Spleen (tissue), 11 donors: Measurements from ENCODE around the gene APOBEC2. TPM values are rescaled to one million over a fixed set of nuclear protein-coding genes. Genes with fewer than 3 reads are reported as not detected.

ENCODE experiments used
- DNase-seq: peaks from one replicate; pipeline ENCODE4 v3.0.0-alpha.2; 2020
- H3K27ac ChIP-seq, 8 donors: fragments of 200-600 bp; sonication (generic) in 7 of 8; 1 replicate in 4 of 8; 2 replicates in 4 of 8; pipeline versions ENCODE4 v1.5.0 to v1.8.0; 2016 to 2021; ENCODE audit warnings: inconsistent platforms in 4 of 8, mild to moderate bottlenecking in 4 of 8, moderate library complexity in 1 of 8
- H3K27me3 ChIP-seq, 7 donors: fragments of 200-600 bp; sonication (generic) in 6 of 7; replicated peaks in 1 of 7; 1 replicate in 4 of 7; 2 replicates in 3 of 7; pipeline versions ENCODE4 v1.5.0 to v1.8.0; 2016 to 2021; ENCODE audit warnings: inconsistent platforms in 3 of 7, mild to moderate bottlenecking in 1 of 7
- H3K36me3 ChIP-seq, 6 donors: fragments of 200-600 bp; sonication (generic) in 5 of 6; 1 replicate in 4 of 6; 2 replicates in 2 of 6; pipeline versions ENCODE4 v1.5.0 to v1.8.0; 2016 to 2021; ENCODE audit warnings: inconsistent platforms in 2 of 6
- H3K4me1 ChIP-seq, 6 donors: fragments of 200-600 bp; sonication (generic) in 5 of 6; 1 replicate in 3 of 6; 2 replicates in 3 of 6; pipeline versions ENCODE4 v1.5.0 to v1.8.0; 2016 to 2021; ENCODE audit warnings: inconsistent platforms in 3 of 6
- H3K4me3 ChIP-seq, 8 donors: fragments of 200-600 bp; sonication (generic) in 7 of 8; 1 replicate in 4 of 8; 2 replicates in 4 of 8; pipeline versions ENCODE4 v1.5.0 to v1.8.0; 2016 to 2021; ENCODE audit warnings: inconsistent platforms in 4 of 8, mild to moderate bottlenecking in 4 of 8, moderate library complexity in 2 of 8
- H3K9me3 ChIP-seq, 8 donors: fragments of 200-600 bp; sonication (generic) in 7 of 8; 1 replicate in 4 of 8; 2 replicates in 4 of 8; pipeline versions ENCODE4 v1.5.0 to v1.8.0; 2016 to 2021; ENCODE audit warnings: inconsistent platforms in 4 of 8
- CTCF ChIP-seq, 11 experiments: fragments of 200-600 bp in 7 of 11; fragments of 450-650 bp in 4 of 11; sonication (generic) in 4 of 11; IDR thresholded peaks in 8 of 11; conservative IDR thresholded peaks in 3 of 11; 1 replicate in 7 of 11; 2 replicates in 4 of 11; pipeline versions ENCODE4 v1.4.0 to v1.8.0; 2016 to 2021; ENCODE audit warnings: antibody characterized with exemption in 11 of 11, inconsistent platforms in 4 of 11, mild to moderate bottlenecking in 1 of 11
- POLR2A ChIP-seq, 3 donors: fragments of 450-650 bp; IDR thresholded peaks; one replicate each; pipeline ENCODE4 v1.5.1; 2017; ENCODE audit warnings: antibody characterized with exemption in 3 of 3, mild to moderate bottlenecking in 1 of 3
- POLR2AphosphoS5 ChIP-seq, 3 donors: sonication (generic); formaldehyde crosslinking; IDR thresholded peaks; one replicate each; pipeline ENCODE4 v1.5.1; 2017; ENCODE audit warnings: antibody characterized with exemption in 3 of 3
- WGBS, 5 donors: extraction: QIAGEN DNeasy Blood & Tissue Kit in 3 of 5; methylation state at CpG; one replicate each; pipeline versions ENCODE4 v1.1.5 to v1.1.7; 2013 to 2018; 5-methylcytosine and 5-hydroxymethylcytosine counted together
- intact Hi-C: fragments of 100-400 bp; cut with DNase I; formaldehyde crosslinking; loops from one replicate; pipeline ENCODE4 v1.15.0; 2023; ENCODE audit warnings: low total_unique reads
- polyA plus RNA-seq, 3 donors: library from polyadenylated mRNA; stranded (reverse); fragments of 200-250 nt; gene quantifications; one replicate each; pipeline ENCODE4 v1.2.1, GENCODE V29; 2013
- total RNA-seq, 7 donors: library from RNA; depleted of rRNA in 3 of 7; stranded (reverse); fragments of >200 nt in 3 of 7; fragmentation: NEBNext Ultra II Directional in 4 of 7; extraction: Animal tissue kit (Norgen Biotek cat#: 25700) in 4 of 7; gene quantifications; one replicate each; pipeline versions ENCODE4 v1.1.0 to v1.2.1, GENCODE V29; 2016 to 2021
- donor health status: healthy with polysubstance abuse.
- donor health status: DM: no; HTN: no; CAD: no; lungs with moderate emphysema.
- donor health status: DM: no; HTN: no; CAD: no.
- donor health status: Bipolar disorder and iron deficiency.
- donor health status: healthy.
- donor health status: DM: no; HTN: no; CAD: no.
- donor health status: DM: yes; HTN: yes; CAD: no.

The APOBEC2 gene
- total and polyA plus RNA-seq, 10 donors: 0.23 TPM; not detected in 9

- WGBS, 5 donors: 84 to 98% (median 95%) methylated on average over 13 to 15 of the region's 15 CpGs
- no peak for DNase-seq
These were observed 20.2 kb upstream of the APOBEC2 start for GRCh38 chr6:41032830-41033229.

GRCh38 chr6:41033776-41034175 is 19.2 kb upstream of the APOBEC2 start:
- no peak for TF ChIP-seq POLR2A (IDR thresholded peaks at IDR 0.05)
- no peak for TF ChIP-seq POLR2AphosphoS5 (IDR thresholded peaks at IDR 0.05)
- no peak for TF ChIP-seq CTCF (IDR thresholded peaks at IDR 0.05 in 8 of 11, conservative IDR thresholded peaks at IDR 0.05 in 3 of 11)
- Histone ChIP-seq H3K36me3 (peaks cover 0 to 3% (median 0%) of the 10 kb centered on the region in 6 donors), H3K27me3 (no peaks in the 10 kb centered on the region), H3K4me1 (peaks cover 0 to 6% (median 4%) of the 10 kb centered on the region in 6 donors), H3K9me3 (no peaks in the 10 kb centered on the region), H3K4me3 (no peak overlapping the region), H3K27ac (no peak overlapping the region)
- 86 to 99% (median 90%) methylated on average over 12 to 13 of the region's 13 CpGs for WGBS, 5 donors
- DNase-seq: no peak
- intact Hi-C loops: no loop called here

More at GRCh38 chr6:41032830-41033229, 20.2 kb upstream of the APOBEC2 start:
- Histone ChIP-seq H3K4me1 (peaks cover under 1 to 16% (median 11%) of the 10 kb centered on the region in 6 donors), H3K27ac (no peak overlapping the region), H3K9me3 (no peaks in the 10 kb centered on the region), H3K4me3 (no peak overlapping the region), H3K27me3 (no peaks in the 10 kb centered on the region), H3K36me3 (peaks cover 0 to 3% (median 0%) of the 10 kb centered on the region in 6 donors)
- intact Hi-C loops: no loop called here
- TF ChIP-seq POLR2AphosphoS5 (IDR thresholded peaks at IDR 0.05) (no peak), POLR2A (IDR thresholded peaks at IDR 0.05) (no peak), CTCF (IDR thresholded peaks at IDR 0.05 in 8 of 11, conservative IDR thresholded peaks at IDR 0.05 in 3 of 11) (no peak)

GRCh38 chr6:41036186-41036585 is 16.8 kb upstream of the APOBEC2 start:
- no peak for TF ChIP-seq POLR2A (IDR thresholded peaks at IDR 0.05)
- TF ChIP-seq CTCF (IDR thresholded peaks at IDR 0.05 in 8 of 11, conservative IDR thresholded peaks at IDR 0.05 in 3 of 11): no peak
- TF ChIP-seq POLR2AphosphoS5 (IDR thresholded peaks at IDR 0.05): no peak
- Histone ChIP-seq H3K27ac (no peak overlapping the region), H3K27me3 (no peaks in the 10 kb centered on the region), H3K36me3 (peaks cover 0 to 3% (median 0%) of the 10 kb centered on the region in 6 donors), H3K9me3 (no peaks in the 10 kb centered on the region), H3K4me1 (no peaks in the 10 kb centered on the region), H3K4me3 (no peak overlapping the region)
- DNase-seq: no peak
- intact Hi-C loops: no loop called here
- 76 to 94% (median 83%) methylated on average over 3 of the region's 3 CpGs for WGBS, 5 donors

GRCh38 chr6:41036601-41037000 is 16.4 kb upstream of the APOBEC2 start:
- Histone ChIP-seq H3K9me3 (no peaks in the 10 kb centered on the region), H3K27ac (no peak overlapping the region), H3K36me3 (peaks cover 0 to 3% (median 0%) of the 10 kb centered on the region in 6 donors), H3K4me3 (no peak overlapping the region), H3K27me3 (no peaks in the 10 kb centered on the region), H3K4me1 (no peaks in the 10 kb centered on the region)
- TF ChIP-seq POLR2A (IDR thresholded peaks at IDR 0.05) (no peak), CTCF (IDR thresholded peaks at IDR 0.05 in 8 of 11, conservative IDR thresholded peaks at IDR 0.05 in 3 of 11) (no peak), POLR2AphosphoS5 (IDR thresholded peaks at IDR 0.05) (no peak)
- intact Hi-C loops: no loop called here
- no peak for DNase-seq
- WGBS, 5 donors: 73 to 99% (median 89%) methylated on average over 2 of the region's 2 CpGs
